HG03159 (cell line): ENCODE measurements around the gene MLANA.
A peak's percentile ranks its signal among the peaks of the same experiment; 100 is the strongest.

Experiments
- ATAC-seq: cut with Tn5 transposase; IDR thresholded peaks from one replicate; pipeline ENCODE4 v1.9.1; 2021; ENCODE audit warnings: mild to moderate bottlenecking, moderate library complexity; ENCODE audit not compliant: unreplicated experiment

Gene MLANA

DNA sequence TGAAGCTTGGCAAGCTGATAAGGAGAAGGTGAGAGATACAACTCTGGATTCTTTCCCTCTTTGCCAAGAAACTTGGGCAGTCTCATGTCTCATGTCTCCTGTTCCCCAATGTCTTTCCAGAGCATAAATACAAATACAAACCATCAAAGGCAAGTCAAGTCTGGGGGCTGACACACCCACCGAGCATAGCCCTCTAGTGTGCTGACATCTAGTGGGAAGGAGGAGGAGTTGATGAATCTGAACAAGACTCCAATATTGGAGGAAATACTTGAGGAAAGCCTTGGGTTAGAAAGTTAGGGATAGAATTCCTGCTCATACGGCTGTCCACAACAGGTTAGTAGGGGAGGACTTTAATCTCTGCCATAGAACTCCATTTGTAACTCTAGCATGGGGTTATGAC, 8.6 kb downstream of the MLANA start:
- no peak for ATAC-seq

DNA sequence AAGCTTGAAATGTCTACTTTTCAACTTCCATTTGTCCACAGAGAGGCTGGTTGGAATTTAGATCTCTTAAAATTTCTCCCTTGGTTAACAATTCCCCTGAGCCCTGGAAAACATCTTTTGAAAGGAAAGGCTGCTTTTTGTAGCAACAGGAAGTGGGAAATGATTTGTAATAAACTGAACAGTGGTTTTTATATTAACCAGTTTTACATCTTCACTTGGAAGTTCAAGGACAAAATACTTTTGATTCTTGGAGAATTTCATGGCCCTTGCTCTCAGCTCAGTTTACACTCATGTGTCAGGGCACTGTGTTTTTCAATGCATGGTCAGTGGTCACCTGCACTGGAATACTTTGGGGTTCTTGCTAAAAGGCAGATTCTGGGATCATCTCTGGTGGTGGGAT, 9.9 kb downstream of the MLANA start:
- no peak for ATAC-seq

DNA sequence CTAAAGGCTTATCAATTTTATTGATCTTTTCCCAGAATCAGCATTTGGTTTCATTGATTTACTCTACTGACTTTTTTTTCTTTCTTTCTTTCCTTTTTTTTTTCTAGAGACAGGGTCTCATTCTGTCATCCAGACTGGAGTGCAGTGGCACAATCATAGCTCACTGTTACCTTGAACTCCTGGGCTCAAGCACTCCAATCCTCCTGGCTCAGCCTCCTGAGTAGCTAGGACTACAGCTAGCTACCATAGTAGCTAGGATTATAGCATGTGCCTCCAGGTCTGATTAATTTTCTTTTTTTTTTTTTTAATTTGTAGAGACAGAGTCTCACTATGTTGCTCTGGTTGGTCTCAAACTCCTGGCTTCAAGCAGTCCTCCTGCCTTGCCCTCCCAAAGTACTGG, 11.7 kb downstream of the MLANA start:
- ATAC-seq: no peak

DNA sequence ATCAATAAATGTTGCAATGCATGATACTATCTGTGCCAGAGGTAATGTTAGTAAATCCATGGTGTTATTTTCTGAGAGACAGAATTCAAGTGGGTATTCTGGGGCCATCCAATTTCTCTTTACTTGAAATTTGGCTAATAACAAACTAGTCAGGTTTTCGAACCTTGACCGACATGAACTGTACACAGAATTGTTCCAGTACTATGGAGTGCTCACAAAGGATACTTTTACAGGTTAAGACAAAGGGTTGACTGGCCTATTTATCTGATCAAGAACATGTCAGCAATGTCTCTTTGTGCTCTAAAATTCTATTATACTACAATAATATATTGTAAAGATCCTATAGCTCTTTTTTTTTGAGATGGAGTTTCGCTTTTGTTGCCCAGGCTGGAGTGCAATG, 18.2 kb downstream of the MLANA start:
- ATAC-seq: no peak

DNA sequence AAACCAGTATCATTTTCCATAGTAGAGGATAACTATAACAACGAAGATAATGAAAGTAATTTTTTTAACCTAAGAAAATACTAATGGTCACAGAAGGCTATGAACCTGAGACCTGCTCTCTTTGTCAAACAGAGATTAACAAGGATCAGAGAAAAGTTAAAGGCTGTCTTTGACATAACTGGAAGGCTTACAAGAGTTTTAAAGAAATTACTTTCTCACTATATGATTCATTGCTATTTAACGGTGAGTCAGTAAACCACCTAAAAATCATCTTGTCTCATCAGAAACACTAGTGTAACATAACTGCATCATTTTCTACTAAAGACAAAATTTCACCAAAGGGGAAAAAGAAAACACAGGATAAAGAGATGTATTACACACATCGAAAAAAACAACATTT, 19.3 kb downstream of the MLANA start:
- no peak for ATAC-seq

DNA sequence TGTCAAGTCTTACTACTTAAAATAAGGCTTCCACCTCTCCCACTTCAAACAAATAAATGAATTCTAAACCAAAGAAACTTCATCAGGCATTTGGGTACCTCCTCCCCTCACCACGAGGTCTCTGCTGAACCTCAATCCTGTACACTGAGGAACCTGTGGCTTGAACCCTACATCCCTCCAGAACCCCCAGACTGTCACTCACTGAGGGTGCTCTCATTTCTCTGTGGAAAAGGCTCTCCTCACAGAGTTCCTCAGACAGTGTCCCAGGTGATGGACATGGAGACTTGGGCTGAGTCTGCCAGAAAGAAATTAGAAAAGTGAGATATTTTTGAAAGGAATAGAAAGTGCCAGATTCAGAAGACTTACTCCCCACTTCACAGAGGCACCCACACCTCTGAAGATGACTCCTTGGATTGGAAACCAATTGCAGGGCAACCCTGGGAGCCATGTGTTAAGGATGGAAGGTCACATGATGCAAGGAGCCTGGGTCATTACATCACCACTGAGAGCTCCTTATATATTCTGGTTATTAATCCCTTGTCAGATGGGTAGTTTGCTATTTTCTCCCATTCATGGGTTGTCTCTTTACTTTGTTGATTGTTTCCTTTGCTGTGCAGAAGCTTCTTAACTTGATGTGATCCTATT, 19.8 kb downstream of the MLANA start:
- ATAC-seq: no peak

DNA sequence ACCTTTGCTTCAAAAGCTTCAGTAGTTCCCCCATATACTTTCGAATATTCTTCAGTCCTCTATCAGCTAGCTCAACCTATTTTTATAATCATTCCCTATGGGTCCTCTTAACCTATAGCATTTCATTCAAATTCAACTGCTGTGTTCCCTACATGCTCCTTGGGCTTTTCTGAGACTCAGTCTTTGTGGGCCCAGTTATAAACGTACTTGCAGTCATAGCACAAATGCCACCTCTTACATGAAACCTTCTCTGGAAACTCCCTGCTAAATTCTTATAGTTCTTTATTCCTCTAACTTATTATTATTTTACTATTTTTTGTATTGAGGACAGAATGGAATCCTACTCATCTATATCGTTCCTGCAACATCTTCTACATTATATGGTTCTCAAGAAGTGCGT, 24.7 kb downstream of the MLANA start:
- ATAC-seq: no peak

DNA sequence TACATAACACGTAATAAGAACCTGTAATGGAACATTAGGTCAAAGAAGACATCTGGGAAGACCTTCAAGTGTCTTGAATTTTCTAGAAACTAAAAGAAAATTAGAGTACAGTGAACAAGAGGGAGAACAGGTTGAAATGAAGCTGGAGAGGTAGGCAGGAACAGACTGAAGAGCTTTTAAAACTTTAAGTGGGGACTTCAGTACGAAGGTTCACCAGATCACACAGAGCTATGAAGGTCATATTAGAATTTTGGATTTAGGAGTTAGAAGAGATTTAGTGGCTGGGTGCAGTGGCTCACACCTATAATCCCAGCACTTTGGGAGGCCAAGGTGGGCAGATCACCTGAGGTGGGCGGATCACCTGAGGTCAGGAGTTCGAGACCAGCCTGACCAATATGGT, 26.6 kb downstream of the MLANA start:
- no peak for ATAC-seq

DNA sequence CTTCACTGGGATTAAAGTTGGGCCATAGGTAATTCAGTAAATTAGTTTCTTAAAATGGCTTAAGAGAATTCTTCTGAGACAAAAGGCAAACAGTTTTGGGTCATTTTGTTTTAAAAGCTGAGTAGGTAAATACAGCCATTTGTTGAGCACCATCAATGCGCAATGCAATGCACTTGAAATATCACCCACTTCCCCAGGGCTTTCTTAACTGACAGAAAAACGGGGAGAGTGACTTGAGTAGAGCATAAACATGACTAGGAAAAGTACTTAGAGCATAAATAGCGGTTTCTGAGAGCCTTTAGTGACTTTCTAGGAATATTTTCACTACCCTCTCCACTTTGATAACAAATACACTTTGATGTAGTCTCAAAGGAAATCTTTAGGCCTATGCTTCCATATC, 27.2 kb downstream of the MLANA start:
- ATAC-seq: no peak

DNA sequence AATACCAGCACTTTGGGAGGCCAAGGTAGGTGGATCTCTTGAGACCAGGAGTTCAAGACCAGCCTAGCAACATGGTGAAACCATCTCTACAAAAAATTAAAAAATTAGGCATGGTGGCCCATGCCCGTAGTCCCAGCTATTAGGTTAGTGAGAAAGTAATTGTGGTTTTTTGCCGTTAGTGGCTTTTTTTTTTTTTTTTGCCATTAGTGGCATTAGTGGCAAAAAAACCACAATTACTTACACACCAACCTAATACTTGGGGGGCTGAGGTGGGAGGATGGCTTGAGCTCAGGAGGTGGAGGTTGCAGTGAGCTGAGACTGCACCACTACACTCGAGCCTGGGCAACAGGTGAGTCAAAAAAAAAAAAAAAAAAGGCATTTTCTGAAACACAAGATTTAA, 27.8 kb downstream of the MLANA start:
- no peak for ATAC-seq

DNA sequence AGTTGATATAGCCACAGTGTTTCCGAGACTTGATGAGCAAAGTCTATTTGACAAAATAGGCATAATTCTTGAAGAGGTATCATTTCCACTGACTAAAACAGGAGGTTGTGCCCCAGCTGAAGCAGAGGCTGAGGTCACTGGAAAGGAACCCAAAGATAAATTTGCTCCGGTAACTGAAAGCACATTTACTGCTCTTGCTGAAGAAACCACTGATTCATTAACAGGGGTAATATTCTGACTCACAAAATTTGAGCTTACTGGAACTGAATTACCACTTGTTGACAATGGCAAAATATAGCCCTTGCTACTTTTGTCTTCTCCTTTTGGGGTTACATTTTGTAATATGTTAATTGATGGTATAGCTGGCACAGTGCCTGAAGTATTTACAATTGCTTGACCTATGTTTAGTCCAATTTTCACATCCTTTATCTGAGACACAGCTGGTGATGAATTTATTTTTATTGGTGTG, 30.2 kb downstream of the MLANA start:
- ATAC-seq: peak; percentile 86

DNA sequence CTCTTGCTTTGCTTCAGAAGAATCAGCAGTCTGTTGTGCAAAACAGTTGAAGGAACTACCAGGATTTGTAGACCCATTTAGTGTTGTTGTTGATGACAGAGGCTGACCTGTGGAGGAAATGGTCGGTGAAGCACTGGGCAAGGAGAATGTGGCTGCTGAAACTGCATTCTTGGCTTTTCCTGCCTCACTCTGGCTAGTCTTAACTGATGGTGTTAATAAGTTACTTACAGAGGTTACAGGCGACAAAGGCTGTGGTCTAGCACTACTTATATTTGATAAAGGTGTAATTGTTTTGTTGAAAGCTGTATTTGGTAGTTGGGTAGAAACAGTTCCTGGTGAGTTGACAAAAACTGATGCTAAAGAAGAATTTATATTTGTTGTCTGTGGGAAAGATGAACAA, 31.5 kb downstream of the MLANA start:
- ATAC-seq: peak; percentile 38

DNA sequence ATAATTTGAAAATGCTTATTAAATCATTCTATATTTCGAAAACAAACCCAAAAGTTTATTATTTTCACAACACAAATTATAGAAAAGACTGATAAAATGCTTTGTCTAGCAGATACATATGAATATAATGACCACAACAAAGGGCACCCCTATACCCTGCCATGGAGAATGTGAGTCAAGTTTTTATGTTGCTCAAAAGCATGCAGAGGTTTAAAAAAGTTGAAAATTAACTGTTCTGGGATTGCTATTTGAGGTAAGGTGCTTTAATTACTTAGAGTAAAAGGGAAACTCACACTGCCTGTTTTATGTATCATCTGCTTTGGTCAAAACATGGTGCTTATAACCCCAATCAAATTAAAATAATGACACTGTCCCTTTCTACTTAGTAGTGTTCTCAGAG, 41.0 kb downstream of the MLANA start:
- no peak for ATAC-seq

DNA sequence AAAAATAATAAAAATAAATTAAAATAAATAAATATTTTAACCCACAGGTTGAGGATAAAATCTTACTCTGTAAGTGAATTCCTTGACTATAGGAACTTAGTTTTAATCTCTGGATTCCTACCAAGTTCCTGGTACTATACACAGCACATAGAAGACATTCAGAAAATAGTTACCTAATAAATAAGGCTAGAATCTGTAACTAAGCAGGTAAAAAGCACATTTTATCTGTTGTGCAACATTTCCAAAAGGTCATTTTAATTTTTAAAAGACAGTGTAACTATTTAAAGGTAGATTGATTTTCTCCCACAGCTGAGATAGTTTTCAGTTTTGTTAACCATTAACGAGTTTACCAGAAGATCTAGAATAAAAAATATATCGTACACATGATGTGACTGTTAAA, 47.8 kb downstream of the MLANA start:
- no peak for ATAC-seq

DNA sequence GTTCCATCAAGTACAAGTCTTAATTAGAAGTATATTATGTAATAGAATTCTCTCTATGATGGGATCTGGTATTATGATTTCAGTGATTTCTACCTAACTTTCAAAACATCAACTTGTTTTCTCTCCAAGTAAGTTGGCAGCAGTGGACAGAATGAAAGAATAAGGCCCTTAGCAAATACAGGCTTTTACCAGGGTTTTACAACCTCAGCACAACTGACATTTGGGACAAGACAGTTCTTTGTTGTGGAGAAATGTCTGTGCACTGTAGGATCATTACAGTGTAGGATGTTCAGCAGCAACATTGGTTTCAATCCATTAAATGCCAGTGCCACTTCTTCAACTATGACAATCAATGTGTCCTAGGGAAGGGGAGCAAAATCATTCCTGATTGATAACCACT, 48.8 kb downstream of the MLANA start:
- no peak for ATAC-seq

DNA sequence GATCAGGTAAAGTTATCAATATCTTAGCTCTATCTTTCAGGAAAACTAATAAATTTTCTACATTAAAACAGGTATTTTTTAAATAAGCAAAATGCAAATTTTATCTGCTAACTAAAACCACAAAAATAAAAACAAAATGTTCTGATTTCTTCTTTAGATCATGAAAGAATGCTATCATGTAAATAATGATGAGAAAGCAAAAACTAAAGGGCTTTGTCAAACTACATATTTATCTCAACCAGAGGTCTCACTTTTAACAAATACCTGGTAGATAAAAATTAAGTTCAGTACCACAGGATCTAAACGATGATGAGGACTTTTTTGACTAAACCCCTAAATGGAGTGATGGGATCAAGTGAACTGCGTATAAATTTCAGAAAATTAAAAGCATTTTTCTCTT, 50.5 kb downstream of the MLANA start:
- ATAC-seq: no peak

DNA sequence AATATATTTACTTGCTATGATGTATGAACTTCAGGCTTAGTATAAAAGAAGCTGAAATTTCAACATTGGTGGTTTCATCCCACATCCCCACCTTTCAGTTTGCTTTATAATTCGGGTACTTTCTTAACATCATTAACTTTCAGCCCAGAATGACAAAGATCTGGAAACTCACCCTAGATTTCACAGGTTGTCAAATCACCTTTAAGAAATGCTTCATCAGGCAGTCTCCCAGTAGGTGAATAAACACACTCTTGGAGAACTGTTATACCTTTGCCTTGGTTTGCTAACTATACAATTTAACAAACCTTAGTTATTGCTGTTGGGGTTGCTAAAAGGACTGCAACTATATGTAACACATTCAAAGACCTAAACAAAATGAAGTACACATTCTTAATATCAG, 54.4 kb downstream of the MLANA start:
- ATAC-seq: no peak

DNA sequence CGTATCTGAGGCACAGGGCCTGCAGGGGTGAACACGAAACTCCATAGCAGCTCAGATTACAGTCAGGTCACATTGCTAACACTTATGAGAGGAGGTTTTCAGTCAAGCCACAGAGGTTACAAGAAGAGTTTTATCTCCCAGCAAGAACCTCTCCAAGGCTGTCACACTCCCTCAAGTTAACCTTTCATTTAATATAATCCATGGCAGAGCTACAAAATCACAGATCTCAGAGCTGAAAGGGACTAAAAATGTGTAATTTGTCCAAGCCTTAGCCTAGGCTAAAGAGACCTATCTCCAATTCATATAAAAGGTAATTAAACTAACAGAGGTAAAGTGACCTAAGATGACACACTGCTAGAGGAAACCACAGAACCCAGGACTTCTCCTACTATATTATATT, 57.2 kb downstream of the MLANA start:
- ATAC-seq: peak; percentile 53

DNA sequence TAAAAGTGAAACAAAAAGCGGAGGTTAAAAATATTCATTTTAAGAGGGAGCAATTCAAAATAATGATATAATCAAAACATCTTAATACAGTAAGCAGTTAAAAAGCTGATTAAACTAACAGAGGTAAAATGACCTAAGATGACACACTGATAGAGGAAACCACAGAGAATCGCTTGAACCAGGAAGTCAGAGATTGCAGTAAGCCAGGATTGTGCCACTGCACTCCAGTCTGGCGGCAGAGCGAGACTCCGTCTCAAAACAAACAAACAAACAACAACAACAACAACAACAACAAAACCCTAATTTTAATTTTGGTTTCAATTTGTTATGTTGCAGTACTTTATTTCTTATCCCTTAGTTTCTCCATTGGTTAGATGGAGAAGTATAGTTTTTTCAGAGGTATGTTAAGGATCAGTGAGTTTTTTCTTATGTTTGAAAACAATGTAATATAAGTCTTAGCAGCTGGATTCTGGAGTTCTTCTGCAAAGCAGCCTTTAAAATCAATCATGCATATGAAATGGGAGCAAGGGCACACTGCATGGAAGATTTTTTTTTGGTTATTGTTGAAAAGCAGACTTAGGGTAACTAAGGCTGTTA, 58.5 kb downstream of the MLANA start:
- ATAC-seq: peak; percentile 42

DNA sequence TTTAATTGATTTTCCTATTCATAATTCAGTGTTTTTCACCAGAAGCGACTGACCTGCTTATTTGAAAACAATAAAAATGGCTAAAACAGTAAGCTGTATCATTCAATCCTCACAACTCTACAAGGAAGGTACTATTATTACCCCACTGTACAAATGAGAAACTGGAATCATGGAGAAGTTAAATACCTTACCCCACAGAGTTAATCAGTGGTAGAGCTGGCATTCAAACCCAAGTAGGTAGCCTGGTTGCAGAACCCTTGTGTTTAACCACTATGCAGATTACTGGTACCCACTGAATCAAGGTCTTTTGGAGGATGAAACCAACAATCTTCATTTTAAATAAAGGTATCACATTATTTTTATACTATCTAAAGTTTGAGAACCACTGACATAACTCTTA, 59.6 kb downstream of the MLANA start:
- ATAC-seq: no peak

DNA sequence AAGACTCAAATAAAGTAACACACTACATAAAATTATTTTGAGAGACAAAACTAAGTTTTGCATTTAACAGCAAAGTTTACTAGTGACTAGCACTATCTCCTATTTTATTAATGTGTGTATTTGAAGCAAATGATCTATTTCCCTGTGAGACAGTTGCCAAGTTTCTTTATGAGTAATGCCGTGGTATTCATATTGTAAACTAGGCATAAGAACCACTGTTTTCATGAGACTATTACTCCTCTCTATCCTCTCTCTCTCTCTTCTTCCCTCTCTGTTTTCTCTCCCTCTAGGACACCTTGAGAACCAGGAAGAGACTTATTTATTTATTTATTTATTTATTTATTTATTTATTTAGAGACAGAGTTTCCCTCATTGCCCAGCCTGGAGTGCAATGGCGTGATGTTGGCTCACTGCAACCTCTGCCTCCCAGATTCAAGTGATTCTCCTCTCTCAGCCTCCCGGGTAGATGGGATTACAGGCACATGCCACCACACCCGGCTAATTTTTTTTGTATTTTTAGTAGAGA, 61.1 kb downstream of the MLANA start:
- ATAC-seq: no peak

DNA sequence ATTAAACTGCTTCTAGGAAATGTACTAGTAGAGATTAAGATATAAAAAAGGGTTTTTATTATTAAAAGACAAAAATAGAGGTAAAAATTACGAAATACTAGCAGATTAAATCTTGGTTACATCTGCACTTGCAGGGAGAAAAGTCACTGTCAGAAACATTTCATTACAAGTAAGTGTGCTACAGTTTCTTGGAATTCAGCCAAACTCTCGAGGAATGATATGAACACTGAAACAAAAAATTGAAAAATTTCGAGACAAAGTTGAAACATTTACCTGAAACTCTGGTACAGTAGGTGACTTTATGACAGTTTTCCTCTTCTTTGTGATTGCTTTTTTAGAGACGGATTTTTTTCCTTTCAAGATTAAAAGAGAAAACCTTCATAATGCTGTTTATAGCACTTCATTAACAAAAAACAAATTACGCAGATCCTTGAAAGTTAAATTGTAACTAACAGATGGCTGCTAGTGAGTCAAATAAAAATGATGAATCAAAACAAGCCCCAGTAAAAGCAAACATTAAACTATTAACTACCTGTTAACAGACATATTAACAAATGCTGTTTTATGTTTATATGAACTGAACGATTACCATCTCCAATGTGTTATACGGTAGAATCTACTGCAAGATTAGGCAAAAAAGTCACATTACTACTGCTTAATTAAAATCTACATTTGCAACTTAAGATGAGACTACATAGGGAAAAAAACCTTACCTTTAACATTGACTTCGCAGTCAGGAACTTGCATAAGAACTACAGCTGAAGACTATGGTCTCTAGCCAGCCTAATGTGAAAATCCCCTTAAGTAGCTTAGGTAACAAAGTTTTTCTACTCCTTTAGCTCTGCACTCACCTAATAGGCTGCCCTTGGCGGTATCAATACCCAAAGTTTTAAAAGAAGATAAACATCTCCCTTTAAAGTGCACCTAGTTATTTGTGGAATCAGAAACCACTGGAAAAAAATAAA, 63.3 kb downstream of the MLANA start:
- ATAC-seq: no peak
